ACC112 (cell line): ENCODE data around the gene MTARC1.

Source experiments
- H2AFZ ChIP-seq: fragments of 200-600 bp; sonication (generic); one replicate; pipeline ENCODE4 v1.6.0; 2017; ENCODE audit warnings: antibody characterized with exemption, low read length; ENCODE audit not compliant: unreplicated experiment
- H3K27ac ChIP-seq: fragments of 200-600 bp; sonication (generic); 2 replicates; pipeline ENCODE4 v1.5.1; 2014; ENCODE audit warnings: low read depth, mild to moderate bottlenecking, antibody characterized with exemption, low read length, moderate library complexity
- H3K27me3 ChIP-seq: fragments of 200-600 bp; sonication (generic); 2 replicates; pipeline ENCODE4 v1.6.1; 2014; ENCODE audit warnings: mild to moderate bottlenecking, antibody characterized with exemption, low read length, moderate library complexity, mixed read lengths; ENCODE audit not compliant: insufficient read depth
- H3K36me3 ChIP-seq: fragments of 200-600 bp; sonication (generic); 2 replicates; pipeline ENCODE4 v1.6.1; 2016; ENCODE audit warnings: mild to moderate bottlenecking, antibody characterized with exemption, low read length, moderate library complexity, mixed read lengths; ENCODE audit not compliant: insufficient read depth
- H3K4me1 ChIP-seq: fragments of 200-600 bp; sonication (generic); one replicate; pipeline ENCODE4 v1.6.1; 2016; ENCODE audit warnings: low read length, mixed read lengths; ENCODE audit not compliant: insufficient read depth, unreplicated experiment, control insufficient read depth
- H3K4me3 ChIP-seq: fragments of 200-600 bp; sonication (generic); 2 replicates; pipeline ENCODE4 v1.5.1; 2014; ENCODE audit warnings: mild to moderate bottlenecking, low read depth, low read length
- H3K79me2 ChIP-seq: fragments of 200-600 bp; sonication (generic); one replicate; pipeline ENCODE4 v1.6.0; 2016; ENCODE audit warnings: low read length; ENCODE audit not compliant: control insufficient read depth, unreplicated experiment, insufficient read depth

MTARC1 gene

DNA sequence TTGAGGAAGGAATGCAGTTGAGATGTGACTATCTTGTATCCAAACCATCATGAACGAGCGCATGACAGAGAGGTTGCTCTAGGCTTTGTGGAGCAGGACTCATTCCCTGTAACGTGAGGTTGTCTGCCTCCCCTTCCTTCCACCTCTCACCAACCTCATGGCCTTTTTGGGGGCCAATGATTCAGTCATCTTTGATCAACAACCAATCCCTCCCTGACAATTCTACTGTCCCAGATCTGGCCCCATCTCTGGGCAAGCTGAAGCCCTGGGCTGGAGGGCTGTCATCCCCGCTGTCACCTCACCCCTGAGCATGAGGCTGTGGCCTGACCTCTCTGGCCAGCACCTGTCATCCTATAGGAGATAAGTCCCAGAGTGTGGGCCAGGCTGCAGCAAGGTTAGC lies 19.7 kb downstream of the MTARC1 start:
- no peak overlapping the region for H3K4me3 ChIP-seq
- no peak overlapping the region for H2AFZ ChIP-seq
- no peak overlapping the region for H3K27ac ChIP-seq
- no peaks in the 10 kb centered on the region for H3K4me1 ChIP-seq
- no peaks in the 10 kb centered on the region for H3K79me2 ChIP-seq
- H3K36me3 ChIP-seq = no peaks in the 10 kb centered on the region
- H3K27me3 ChIP-seq = 0 out of 2 replicates have a peak, but pooled peaks cover 7% of the 10 kb centered on the region

DNA sequence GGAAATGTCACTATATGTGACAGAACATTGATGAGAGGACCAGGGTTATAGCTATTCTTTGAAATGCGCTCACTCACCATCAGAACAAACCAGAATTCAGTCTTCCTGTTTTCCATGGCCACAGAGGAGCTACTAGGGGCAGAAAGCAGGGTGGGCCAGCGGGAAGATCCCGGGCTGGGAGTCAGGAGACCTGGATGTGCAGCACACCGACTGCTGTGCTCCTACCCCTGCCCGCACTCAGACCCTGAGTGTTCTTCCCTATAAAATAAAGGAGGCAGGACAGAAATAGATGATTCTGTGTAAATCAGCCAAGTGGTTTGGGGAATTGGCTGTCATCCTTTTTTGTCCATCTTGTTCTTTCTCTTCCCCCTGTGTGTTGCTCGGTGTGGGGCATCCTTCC lies 21.0 kb downstream of the MTARC1 start:
- H3K27me3 ChIP-seq = 0 out of 2 replicates have a peak, but pooled peaks cover 10% of the 10 kb centered on the region
- H3K79me2 ChIP-seq = no peaks in the 10 kb centered on the region
- H3K36me3 ChIP-seq = no peaks in the 10 kb centered on the region
- no peak overlapping the region for H3K27ac ChIP-seq
- no peak overlapping the region for H3K4me3 ChIP-seq
- H3K4me1 ChIP-seq = no peaks in the 10 kb centered on the region
- H2AFZ ChIP-seq = no peak overlapping the region

DNA sequence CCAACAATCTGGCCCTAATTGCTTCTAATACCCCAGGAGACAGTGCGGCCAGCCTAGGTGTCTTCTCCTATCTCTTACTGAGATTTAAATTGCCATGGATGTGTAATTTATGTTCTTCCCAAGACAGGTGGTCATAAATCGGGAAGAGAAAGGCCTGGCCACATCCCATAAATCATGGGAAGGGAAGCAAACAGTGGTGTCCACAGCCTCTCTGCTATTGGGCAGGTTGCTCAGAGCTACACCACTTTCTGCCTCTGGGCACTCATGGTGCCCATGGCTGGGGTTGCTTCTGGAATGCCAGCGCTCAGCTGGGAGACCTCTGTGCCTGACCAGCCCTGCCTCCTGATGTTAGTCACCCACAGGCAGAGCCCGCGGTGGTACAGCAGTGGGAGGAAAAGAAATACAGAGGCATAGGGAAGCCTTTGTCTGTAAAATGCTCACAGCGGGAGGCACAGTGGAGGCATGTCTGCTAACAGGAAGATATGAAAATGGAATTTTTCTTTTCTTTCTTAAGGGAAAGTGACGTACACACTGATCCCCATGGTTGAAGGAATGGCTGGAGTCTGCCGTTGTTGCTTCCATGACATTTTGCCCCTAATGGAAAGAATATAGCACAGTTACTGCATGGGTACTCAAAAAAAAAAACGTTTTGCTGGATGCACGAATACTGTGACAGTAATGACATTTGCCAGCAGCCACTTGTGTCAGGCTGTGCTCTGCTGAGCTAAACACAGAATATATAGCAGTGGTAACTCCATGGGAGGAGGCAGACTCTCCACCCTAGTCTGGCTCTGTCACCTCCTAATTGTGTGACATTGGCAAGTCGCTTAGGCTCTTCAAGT lies 21.9 kb downstream of the MTARC1 start:
- H3K36me3 ChIP-seq = no peaks in the 10 kb centered on the region
- no peak overlapping the region for H3K27ac ChIP-seq
- no peaks in the 10 kb centered on the region for H3K4me1 ChIP-seq
- H3K79me2 ChIP-seq = no peaks in the 10 kb centered on the region
- no peak overlapping the region for H3K4me3 ChIP-seq
- 0 out of 2 replicates have a peak, but pooled peaks cover 10% of the 10 kb centered on the region for H3K27me3 ChIP-seq
- no peak overlapping the region for H2AFZ ChIP-seq

DNA sequence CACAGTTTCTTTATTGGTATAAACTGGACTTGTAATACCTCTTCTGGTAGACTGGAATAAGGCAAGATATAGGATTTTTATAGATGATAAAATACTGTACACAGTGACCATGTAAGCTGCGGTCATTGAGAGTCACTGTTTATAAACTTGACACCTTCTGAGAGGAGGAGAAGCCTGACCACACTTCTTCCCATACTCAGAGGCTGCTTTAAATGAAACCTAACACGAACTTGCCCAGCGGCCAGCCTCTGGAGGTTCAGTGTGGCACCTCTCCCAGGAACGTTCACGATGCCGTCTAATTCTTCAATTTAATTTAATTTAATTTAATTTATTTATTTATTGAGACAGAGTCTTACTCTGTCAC lies 22.5 kb downstream of the MTARC1 start:
- Histone ChIP-seq H3K27me3 (0 out of 2 replicates have a peak, but pooled peaks cover 10% of the 10 kb centered on the region), H3K79me2 (no peaks in the 10 kb centered on the region), H3K36me3 (no peaks in the 10 kb centered on the region), H3K4me1 (no peaks in the 10 kb centered on the region), H3K27ac (no peak overlapping the region), H2AFZ (no peak overlapping the region), H3K4me3 (no peak overlapping the region)

DNA sequence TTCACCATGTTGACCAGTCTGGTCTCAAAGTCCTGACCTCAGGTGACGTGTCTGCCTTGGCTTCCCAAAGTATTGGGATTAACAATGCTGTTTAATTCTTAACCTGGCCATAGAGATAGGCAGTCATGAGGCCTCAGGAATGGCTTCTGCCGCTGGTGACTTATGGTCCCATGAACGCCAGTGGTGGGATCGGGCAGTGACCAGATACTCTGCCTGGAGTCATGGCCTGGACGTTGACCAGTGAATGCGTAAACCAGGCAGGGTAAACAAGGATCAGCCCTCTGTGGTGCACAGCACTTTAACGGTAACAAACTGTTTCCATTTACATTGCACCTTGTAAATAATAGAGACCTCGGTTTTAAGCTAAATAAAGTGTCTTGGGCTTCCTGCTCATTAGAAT lies 23.0 kb downstream of the MTARC1 start:
- Histone ChIP-seq H3K27me3 (0 out of 2 replicates have a peak, but pooled peaks cover 10% of the 10 kb centered on the region), H3K79me2 (no peaks in the 10 kb centered on the region), H3K27ac (no peak overlapping the region), H3K36me3 (no peaks in the 10 kb centered on the region), H2AFZ (no peak overlapping the region), H3K4me3 (no peak overlapping the region), H3K4me1 (no peaks in the 10 kb centered on the region)

DNA sequence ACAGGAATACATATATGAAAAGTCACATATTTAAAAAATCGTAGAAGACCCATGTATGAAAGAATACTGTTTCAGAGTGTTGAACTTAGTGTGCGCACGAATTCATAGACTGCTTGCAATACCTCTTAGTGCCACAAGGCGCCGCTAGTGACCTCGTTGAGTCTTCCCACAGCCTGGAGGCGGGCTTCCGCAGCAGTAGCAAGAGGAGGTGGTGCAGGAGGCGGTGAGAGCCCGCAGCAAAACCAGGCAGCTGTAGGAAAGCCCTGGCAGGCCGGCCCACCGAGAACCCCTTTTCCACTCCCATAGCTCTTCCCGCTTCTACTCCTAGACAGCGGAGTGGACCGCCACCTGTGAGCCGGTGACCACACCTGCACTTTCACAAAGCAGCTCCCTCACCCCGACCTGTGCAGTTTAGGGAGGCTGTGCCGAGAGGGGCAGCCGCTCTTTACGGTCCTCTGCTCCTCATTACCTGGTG lies 23.5 kb downstream of the MTARC1 start:
- Histone ChIP-seq H3K4me1 (no peaks in the 10 kb centered on the region), H3K36me3 (no peaks in the 10 kb centered on the region), H2AFZ (peak overlapping the region; percentile 70), H3K27ac (no peak overlapping the region), H3K27me3 (0 out of 2 replicates have a peak, but pooled peaks cover 10% of the 10 kb centered on the region), H3K4me3 (peak overlapping the region; percentile 30; the same call in 1 of the 2 replicates), H3K79me2 (no peaks in the 10 kb centered on the region)

DNA sequence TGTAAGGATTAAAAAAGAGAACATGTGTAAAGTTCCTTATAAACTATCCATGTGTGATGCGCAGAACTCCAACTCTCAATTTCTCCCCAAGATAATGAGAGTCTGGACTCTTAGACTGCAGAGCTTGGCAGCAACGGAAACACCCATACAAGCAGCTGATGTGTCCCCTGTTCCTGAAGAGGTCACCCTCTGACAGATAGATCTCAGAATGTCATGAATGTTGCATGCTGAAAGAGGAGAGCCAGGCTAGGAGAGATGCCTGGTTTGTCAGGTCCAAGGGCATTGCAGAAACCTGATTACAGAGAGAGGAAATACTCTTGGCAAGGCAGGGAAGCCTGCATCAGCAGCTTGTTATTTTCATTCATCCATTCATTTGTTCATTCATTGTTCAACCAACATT lies 24.2 kb downstream of the MTARC1 start:
- Histone ChIP-seq H3K4me3 (no peak overlapping the region), H3K4me1 (no peaks in the 10 kb centered on the region), H3K27ac (no peak overlapping the region), H3K27me3 (0 out of 2 replicates have a peak, but pooled peaks cover 10% of the 10 kb centered on the region), H3K79me2 (no peaks in the 10 kb centered on the region), H2AFZ (no peak overlapping the region), H3K36me3 (no peaks in the 10 kb centered on the region)

DNA sequence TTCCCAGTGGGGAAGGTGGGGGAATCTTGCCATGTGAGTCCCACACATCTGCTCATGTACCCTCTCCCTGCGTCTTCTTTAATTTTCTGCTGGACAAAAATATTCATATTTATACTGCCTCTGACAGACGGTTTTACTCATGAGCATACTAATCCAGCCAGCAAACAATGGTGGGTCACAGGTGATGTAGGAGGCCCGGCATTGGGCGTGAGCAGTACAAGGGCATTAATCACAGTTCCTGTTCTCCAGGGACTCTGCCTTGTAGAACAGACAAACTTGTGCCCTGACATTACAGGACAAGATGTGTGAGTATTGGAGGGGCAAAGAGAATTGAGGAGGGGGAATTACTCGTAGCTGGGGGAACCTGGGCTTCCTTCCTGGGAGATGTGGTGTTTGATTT lies 25.0 kb downstream of the MTARC1 start:
- Histone ChIP-seq H3K27ac (no peak overlapping the region), H3K36me3 (no peaks in the 10 kb centered on the region), H2AFZ (no peak overlapping the region), H3K27me3 (0 out of 2 replicates have a peak, but pooled peaks cover 10% of the 10 kb centered on the region), H3K79me2 (no peaks in the 10 kb centered on the region), H3K4me3 (no peak overlapping the region), H3K4me1 (no peaks in the 10 kb centered on the region)

DNA sequence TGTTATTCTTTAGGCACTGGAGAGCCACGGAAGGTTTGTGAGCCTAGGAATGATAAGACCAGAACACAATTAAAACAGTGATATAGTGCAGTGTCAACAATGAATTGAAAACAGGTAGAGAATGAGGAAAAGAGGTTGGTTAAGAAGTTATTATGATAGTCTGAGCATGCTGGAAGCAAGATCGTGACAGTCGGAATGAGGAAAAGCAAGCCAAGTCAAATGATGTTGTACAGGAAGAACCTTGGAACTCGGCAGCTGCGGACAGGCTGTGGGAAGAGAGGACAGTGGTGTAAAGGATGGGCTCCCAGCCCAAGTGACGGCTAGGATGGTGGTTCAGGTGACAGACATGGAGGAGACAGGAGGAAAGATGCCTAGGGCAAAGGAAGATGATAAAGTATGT lies 25.6 kb downstream of the MTARC1 start:
- Histone ChIP-seq H3K4me1 (no peaks in the 10 kb centered on the region), H2AFZ (no peak overlapping the region), H3K27ac (no peak overlapping the region), H3K4me3 (no peak overlapping the region), H3K79me2 (no peaks in the 10 kb centered on the region), H3K36me3 (no peaks in the 10 kb centered on the region), H3K27me3 (0 out of 2 replicates have a peak, but pooled peaks cover 10% of the 10 kb centered on the region)

DNA sequence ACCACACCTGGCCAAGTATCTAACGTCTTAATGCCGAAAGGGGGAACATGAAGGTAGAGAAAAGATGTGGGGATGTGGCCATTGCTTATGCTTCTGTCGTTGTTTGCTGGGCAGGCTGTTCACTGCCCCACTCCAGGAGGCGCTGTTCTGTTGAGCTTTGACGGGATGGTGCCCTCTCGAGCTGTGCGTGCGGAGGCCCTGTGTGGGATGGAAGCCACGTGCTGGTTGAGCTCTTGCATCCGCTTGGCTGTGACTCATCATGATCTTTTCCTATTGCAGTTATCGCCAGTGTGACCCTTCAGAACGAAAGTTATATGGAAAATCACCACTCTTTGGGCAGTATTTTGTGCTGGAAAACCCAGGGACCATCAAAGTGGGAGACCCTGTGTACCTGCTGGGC lies 26.3 kb downstream of the MTARC1 start:
- Histone ChIP-seq H3K27me3 (0 out of 2 replicates have a peak, but pooled peaks cover 8% of the 10 kb centered on the region), H3K27ac (no peak overlapping the region), H2AFZ (no peak overlapping the region), H3K36me3 (no peaks in the 10 kb centered on the region), H3K4me1 (no peaks in the 10 kb centered on the region), H3K79me2 (no peaks in the 10 kb centered on the region), H3K4me3 (no peak overlapping the region)

DNA sequence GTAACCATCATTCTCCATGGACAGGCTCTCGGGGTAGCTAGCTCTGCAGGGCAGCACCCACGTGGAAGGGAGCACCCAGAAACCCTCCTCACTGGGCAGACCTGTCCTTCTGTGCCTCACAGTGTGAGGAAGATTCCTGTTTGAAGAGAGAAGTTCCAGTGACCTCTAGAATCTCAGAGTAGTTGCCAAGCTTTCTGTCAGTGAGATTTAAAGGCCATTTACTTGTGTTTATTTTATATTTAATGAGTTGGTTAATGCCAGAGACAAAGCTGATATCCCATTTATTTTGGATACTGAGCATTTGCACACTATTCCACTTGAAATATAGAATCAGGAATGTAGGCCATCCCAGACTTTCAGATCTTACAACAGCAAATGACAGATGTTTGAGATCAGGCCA lies 28.7 kb downstream of the MTARC1 start:
- H3K36me3 ChIP-seq = no peaks in the 10 kb centered on the region
- peaks cover 4% of the 10 kb centered on the region for H3K4me1 ChIP-seq
- no peak overlapping the region for H3K27ac ChIP-seq
- H2AFZ ChIP-seq = no peak overlapping the region
- no peak overlapping the region for H3K4me3 ChIP-seq
- H3K79me2 ChIP-seq = no peaks in the 10 kb centered on the region
- 0 out of 2 replicates have a peak, but pooled peaks cover 4% of the 10 kb centered on the region for H3K27me3 ChIP-seq
